AG08396 (cell line): ENCODE data around the gene BOLL.
"Not testable (repeated sequence)": the region's sequence is repeated elsewhere in the genome, so short reads cannot be mapped to it uniquely, and the experiment has no call there.

Experiments used
- DNase-seq: peaks from one replicate; pipeline ENCODE4 v3.0.0; 2012; ENCODE audit warnings: low spot score, mixed read lengths

Gene BOLL

GRCh38 chr2:197705912-197706838, 78.9 kb downstream of the BOLL start:
- DNase-seq, result peak; percentile 10

DNA sequence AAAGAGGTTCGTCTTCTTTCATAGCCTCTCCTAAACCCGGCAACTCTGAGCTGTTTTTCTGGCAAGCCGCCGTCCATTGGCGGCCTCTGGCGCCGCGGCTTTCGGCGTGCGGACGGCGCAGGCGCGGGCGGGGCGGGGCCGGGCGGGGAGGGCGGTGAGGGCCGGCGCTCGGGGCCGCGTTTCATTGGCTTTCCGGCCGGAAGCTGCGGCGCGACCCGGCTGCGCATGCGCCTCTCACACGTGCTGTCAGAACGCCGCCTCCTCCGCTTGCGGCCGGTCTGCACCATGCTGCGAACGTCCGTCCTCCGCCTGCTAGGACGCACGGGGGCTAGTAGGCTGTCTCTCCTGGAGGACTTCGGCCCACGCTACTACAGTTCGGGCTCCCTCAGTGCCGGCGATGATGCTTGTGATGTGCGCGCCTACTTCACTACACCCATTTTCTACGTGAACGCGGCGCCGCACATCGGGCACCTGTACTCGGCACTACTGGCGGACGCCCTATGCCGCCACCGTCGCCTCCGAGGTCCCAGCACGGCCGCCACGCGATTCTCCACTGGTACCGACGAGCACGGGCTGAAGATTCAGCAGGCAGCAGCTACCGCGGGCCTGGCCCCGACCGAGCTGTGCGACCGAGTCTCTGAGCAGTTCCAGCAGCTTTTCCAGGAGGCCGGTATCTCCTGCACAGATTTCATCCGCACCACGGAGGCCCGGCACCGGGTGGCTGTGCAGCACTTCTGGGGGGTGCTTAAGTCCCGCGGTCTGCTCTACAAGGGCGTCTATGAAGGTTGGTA, 79.8 kb downstream of the BOLL start, which contains the start of gene MARS2:
Gene MARS2 (plus strand): TSS at position 249 of the 791 bp plus-strand sequence. CDS start 37 bp downstream, at position 286.
- DNase-seq, result peak; percentile 98

- DNase-seq, result no peak
Measured at GRCh38 chr2:197704434-197705120, 80.5 kb downstream of the BOLL start.

- no peak for DNase-seq
Measured at GRCh38 chr2:197700960-197701359, 84.2 kb downstream of the BOLL start.

GRCh38 chr2:197699724-197700123, 85.4 kb downstream of the BOLL start:
- not testable (repeated sequence) for DNase-seq

GRCh38 chr2:197696571-197696970, 88.5 kb downstream of the BOLL start:
- not testable (repeated sequence) for DNase-seq

- DNase-seq, result not testable (repeated sequence)
Measured at GRCh38 chr2:197695971-197696370, 89.1 kb downstream of the BOLL start.

DNA sequence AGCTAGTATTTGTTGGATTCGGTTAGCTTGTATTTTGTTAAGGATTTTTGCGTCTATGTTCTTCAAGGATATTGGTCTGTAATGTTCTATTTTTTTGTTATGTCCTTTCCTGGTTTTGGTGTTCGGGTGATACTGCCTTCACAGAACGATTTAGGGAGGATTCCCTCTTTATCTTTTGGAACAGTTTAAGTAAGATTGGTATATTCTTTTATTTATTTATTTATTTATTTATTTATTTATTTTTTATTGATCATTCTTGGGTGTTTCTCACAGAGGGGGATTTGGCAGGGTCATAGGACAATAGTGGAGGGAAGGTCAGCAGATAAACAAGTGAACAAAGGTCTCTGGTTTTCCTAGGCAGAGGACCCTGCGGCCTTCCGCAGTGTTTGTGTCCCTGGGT, 89.9 kb downstream of the BOLL start:
- not testable (repeated sequence) for DNase-seq

DNA sequence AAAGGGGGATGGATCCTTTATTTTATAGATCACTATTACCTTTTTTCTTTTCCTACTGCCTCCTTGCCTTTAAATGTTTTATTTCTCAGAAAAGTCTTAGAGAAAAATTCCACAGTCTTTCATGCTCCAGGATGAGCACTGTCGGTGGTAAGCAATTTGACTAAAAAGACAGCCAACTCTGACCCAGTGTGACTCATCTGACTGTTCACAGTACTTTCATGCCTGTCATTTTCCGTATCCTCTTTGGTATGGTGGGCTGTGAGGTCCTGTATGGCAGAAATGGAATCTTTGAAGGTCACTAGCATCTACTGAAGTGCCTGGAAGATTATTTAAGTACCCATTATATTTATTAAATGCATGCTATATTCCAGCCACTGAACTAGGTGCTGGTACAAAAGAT, 107.6 kb downstream of the BOLL start:
- no peak for DNase-seq

DNA sequence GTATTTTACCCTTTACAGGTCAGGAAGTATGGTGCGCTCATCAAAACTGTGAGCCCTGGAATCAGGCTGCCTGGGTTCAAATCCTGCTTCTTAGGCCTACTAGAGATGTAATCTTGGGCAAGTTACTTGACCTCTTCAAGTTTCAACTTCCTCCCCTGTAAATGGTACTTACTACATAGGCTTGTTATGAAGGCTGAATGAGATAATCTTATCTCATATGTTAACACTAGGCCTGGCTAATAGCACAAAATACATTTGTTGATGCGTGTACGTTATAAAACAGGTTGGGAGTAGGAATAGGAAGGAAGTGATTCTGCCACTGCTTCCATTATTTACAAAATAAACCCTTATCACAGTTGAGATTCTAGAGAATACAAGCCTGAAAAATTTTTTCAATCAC, 108.1 kb downstream of the BOLL start:
- no peak for DNase-seq
